ENCODE measurements around the gene ZSWIM6.

ZSWIM6 gene

GRCh38 chr5:61575581-61575980, 243.5 kb downstream of the ZSWIM6 start:
- no peak overlapping the region for H3K4me3 ChIP-seq (ENCODE audit: insufficient read depth, low read depth, low read length, poor library complexity, severe bottlenecking)
- H3K27me3 ChIP-seq (replicated peaks; ENCODE audit: control insufficient read depth, insufficient read depth, low read length, poor library complexity, severe bottlenecking): no peaks in the 10 kb centered on the region
- H3K4me1 ChIP-seq (ENCODE audit: control insufficient read depth, insufficient read depth, low read length, poor library complexity, severe bottlenecking): no peaks in the 10 kb centered on the region
- H3K27ac ChIP-seq (ENCODE audit: insufficient read depth, low read length, poor library complexity, severe bottlenecking): no peak overlapping the region
- no peaks in the 10 kb centered on the region for H3K36me3 ChIP-seq (ENCODE audit: control insufficient read depth, insufficient read depth, low read length)
- no peaks in the 10 kb centered on the region for H3K9me3 ChIP-seq (ENCODE audit: control insufficient read depth, low read length)
- no peak for DNase-seq

DNA sequence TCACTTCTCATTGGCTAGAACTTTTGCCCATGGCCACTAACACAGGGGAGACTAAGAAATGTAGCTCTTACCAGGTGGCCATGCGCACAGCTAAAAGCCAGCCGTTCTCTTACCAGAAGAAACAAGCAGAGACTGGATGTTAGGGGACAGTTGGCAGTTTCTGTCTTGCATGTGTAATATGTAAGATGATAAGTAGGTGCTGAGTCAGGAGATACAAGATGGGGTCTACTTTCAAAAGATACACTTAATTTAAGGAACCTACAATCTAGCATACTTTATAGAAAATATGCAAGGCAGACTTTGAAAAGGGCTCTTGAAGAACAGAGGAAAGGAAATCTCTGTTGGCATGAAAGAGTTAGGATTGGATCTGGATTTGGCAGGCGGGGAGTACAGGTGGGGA, 244.5 kb downstream of the ZSWIM6 start:
- Histone ChIP-seq H3K9me3 (ENCODE audit: control insufficient read depth, low read length) (no peaks in the 10 kb centered on the region), H3K36me3 (ENCODE audit: control insufficient read depth, insufficient read depth, low read length) (no peaks in the 10 kb centered on the region), H3K4me1 (ENCODE audit: control insufficient read depth, insufficient read depth, low read length, poor library complexity, severe bottlenecking) (no peaks in the 10 kb centered on the region), H3K4me3 (ENCODE audit: insufficient read depth, low read depth, low read length, poor library complexity, severe bottlenecking) (no peak overlapping the region), H3K27me3 (replicated peaks; ENCODE audit: control insufficient read depth, insufficient read depth, low read length, poor library complexity, severe bottlenecking) (no peaks in the 10 kb centered on the region), H3K27ac (ENCODE audit: insufficient read depth, low read length, poor library complexity, severe bottlenecking) (no peak overlapping the region)
- DNase-seq: no peak

DNA sequence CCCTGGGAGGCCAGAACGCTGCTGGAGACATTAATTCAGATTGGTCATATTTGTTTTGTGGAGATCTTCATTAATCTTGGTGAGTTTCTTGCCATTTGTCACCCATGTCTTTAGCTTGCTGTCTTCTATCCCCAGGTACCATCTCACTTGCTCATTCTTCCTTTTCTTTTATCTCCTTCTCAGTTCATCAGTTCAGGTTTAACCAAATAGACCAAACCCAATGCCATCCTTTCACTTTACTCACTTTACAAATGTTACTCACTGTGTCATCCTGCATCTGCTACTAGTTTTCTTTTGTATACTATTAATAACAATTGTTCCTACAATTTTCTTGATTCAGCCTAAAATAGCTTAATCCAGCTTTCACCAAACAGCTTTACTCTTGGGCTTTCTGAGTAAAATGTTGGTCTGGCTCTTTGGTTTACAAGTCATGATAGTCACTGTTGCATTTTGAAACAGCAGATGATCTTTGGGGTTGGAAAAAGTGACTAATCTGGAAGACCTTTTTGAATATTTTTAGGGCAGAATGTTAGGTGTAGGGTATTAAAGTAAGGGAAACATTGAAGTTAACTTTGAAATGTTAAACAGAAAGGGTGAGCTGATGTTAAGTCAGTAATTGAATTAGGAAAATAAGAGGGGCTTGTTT, 246.9 kb downstream of the ZSWIM6 start:
- Histone ChIP-seq H3K4me3 (ENCODE audit: insufficient read depth, low read depth, low read length, poor library complexity, severe bottlenecking) (no peak overlapping the region), H3K27me3 (replicated peaks; ENCODE audit: control insufficient read depth, insufficient read depth, low read length, poor library complexity, severe bottlenecking) (no peaks in the 10 kb centered on the region)
- no peak for DNase-seq

DNA sequence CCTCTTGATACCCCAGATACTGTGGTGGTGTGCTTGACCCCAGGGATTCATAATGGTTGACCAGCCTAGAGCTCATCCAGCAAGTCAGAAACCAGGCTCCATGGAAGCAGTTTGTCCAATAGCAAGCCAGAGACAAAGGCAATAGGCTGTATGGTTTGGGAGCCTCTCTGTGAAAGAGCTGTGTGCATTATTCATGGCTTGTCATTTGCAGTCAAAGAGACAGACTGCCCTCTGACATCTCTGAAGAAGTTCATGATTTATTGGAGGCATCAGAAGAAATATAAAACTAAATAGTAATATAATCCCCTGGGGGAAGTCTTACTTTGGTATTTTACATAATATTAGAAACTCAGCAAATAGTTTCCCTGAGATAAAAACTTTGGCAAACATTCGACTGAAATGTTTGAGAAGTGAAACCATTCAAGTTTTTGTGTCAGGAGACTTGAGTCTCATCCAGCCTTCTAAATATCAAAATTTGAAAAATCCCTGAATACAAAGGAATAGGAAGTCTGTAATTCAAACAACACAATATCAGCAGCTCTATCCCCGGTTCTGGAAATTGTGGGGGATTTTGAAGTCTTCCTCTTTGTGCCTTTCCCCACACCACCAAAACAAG, 250.3 kb downstream of the ZSWIM6 start:
- no peaks in the 10 kb centered on the region for H3K27me3 ChIP-seq (replicated peaks; ENCODE audit: control insufficient read depth, insufficient read depth, low read length, poor library complexity, severe bottlenecking)
- H3K36me3 ChIP-seq (ENCODE audit: control insufficient read depth, insufficient read depth, low read length): no peaks in the 10 kb centered on the region
- H3K9me3 ChIP-seq (ENCODE audit: control insufficient read depth, low read length): no peaks in the 10 kb centered on the region
- no peak for DNase-seq
- no peaks in the 10 kb centered on the region for H3K4me1 ChIP-seq (ENCODE audit: control insufficient read depth, insufficient read depth, low read length, poor library complexity, severe bottlenecking)
- H3K27ac ChIP-seq (ENCODE audit: insufficient read depth, low read length, poor library complexity, severe bottlenecking): no peak overlapping the region
- H3K4me3 ChIP-seq (ENCODE audit: insufficient read depth, low read depth, low read length, poor library complexity, severe bottlenecking): no peak overlapping the region

More for the DNA sequence above, 246.9 kb downstream of the ZSWIM6 start:
- Histone ChIP-seq H3K27ac (ENCODE audit: insufficient read depth, low read length, poor library complexity, severe bottlenecking) (no peak overlapping the region), H3K4me1 (ENCODE audit: control insufficient read depth, insufficient read depth, low read length, poor library complexity, severe bottlenecking) (no peaks in the 10 kb centered on the region), H3K36me3 (ENCODE audit: control insufficient read depth, insufficient read depth, low read length) (no peaks in the 10 kb centered on the region), H3K9me3 (ENCODE audit: control insufficient read depth, low read length) (no peaks in the 10 kb centered on the region)

GRCh38 chr5:61582887-61583286, 250.8 kb downstream of the ZSWIM6 start:
- no peaks in the 10 kb centered on the region for H3K27me3 ChIP-seq (replicated peaks; ENCODE audit: control insufficient read depth, insufficient read depth, low read length, poor library complexity, severe bottlenecking)
- no peaks in the 10 kb centered on the region for H3K4me1 ChIP-seq (ENCODE audit: control insufficient read depth, insufficient read depth, low read length, poor library complexity, severe bottlenecking)
- no peak for DNase-seq
- no peaks in the 10 kb centered on the region for H3K36me3 ChIP-seq (ENCODE audit: control insufficient read depth, insufficient read depth, low read length)
- H3K9me3 ChIP-seq (ENCODE audit: control insufficient read depth, low read length): no peaks in the 10 kb centered on the region
- H3K4me3 ChIP-seq (ENCODE audit: insufficient read depth, low read depth, low read length, poor library complexity, severe bottlenecking): no peak overlapping the region
- H3K27ac ChIP-seq (ENCODE audit: insufficient read depth, low read length, poor library complexity, severe bottlenecking): no peak overlapping the region

DNA sequence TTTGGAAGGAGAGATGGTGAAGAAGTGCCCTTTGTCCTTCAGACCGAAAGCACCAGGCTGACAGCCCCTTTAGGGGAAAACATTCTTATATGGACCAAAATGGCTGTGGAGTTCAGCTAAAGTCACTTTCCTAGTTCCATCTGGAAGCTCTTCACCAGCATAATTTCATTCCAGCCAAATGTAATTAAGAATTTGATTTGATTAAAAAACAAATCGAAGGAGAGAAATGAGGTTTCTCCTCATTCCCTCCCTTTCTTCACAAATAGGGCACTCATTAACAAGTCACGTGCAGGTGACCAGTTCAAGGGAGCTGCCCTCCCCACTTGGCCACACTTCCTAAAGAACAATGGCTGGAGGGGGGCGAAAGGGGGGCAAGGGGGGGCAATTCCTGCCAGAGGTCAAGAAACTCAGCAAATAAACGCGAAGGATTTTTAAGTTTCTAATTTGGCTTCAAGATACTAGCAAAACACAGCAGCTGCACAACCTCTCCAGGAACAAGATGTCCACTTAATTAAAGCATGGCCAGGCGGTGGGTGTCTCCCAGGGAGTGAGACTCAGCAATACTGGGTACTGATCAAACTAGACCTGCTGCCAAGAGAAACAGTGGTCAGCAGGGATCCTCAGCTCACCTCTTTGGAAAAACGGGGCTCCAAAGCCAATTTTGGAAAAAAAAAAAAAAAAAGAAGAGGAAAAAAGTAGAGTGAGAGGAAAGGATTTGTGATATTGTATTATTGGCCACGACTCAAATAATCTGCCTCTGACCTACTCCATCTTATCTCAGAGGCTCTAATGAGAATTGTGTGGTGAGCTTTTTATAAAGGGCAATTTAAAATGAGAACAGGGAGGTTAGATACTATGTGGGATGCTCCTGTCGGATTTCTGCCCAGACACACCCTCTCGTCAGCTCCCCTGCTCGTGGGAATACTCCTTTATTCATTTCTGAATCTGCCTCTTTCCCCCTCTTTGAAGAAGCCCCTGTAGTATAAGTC, 254.3 kb downstream of the ZSWIM6 start:
- Histone ChIP-seq H3K27me3 (replicated peaks; ENCODE audit: control insufficient read depth, insufficient read depth, low read length, poor library complexity, severe bottlenecking) (no peaks in the 10 kb centered on the region), H3K4me1 (ENCODE audit: control insufficient read depth, insufficient read depth, low read length, poor library complexity, severe bottlenecking) (no peaks in the 10 kb centered on the region), H3K36me3 (ENCODE audit: control insufficient read depth, insufficient read depth, low read length) (no peaks in the 10 kb centered on the region), H3K27ac (ENCODE audit: insufficient read depth, low read length, poor library complexity, severe bottlenecking) (no peak overlapping the region), H3K9me3 (ENCODE audit: control insufficient read depth, low read length) (no peaks in the 10 kb centered on the region), H3K4me3 (ENCODE audit: insufficient read depth, low read depth, low read length, poor library complexity, severe bottlenecking) (no peak overlapping the region)
- no peak for DNase-seq

DNA sequence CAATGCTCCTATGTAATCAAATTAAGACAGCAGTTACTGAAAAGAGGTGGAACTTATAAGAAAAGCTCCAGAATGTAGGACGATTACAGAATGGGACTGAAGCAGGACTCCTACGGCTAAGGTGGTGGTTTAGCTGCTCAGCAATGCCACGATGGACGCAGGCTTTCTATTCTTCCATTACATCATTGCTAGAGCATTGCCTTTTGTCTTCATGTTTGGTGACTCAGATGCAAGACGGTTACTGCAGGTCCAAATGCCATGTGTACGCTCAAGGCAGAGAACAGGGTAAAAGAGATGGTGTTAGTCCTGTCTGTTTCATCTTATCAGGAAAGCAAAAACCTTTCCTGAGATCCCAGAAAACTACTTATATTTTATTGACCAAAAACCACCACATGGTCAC, 255.1 kb downstream of the ZSWIM6 start:
- no peaks in the 10 kb centered on the region for H3K27me3 ChIP-seq (replicated peaks; ENCODE audit: control insufficient read depth, insufficient read depth, low read length, poor library complexity, severe bottlenecking)
- H3K27ac ChIP-seq (ENCODE audit: insufficient read depth, low read length, poor library complexity, severe bottlenecking): no peak overlapping the region
- no peak for DNase-seq
- H3K9me3 ChIP-seq (ENCODE audit: control insufficient read depth, low read length): no peaks in the 10 kb centered on the region
- no peaks in the 10 kb centered on the region for H3K4me1 ChIP-seq (ENCODE audit: control insufficient read depth, insufficient read depth, low read length, poor library complexity, severe bottlenecking)
- no peaks in the 10 kb centered on the region for H3K36me3 ChIP-seq (ENCODE audit: control insufficient read depth, insufficient read depth, low read length)
- H3K4me3 ChIP-seq (ENCODE audit: insufficient read depth, low read depth, low read length, poor library complexity, severe bottlenecking): no peak overlapping the region

DNA sequence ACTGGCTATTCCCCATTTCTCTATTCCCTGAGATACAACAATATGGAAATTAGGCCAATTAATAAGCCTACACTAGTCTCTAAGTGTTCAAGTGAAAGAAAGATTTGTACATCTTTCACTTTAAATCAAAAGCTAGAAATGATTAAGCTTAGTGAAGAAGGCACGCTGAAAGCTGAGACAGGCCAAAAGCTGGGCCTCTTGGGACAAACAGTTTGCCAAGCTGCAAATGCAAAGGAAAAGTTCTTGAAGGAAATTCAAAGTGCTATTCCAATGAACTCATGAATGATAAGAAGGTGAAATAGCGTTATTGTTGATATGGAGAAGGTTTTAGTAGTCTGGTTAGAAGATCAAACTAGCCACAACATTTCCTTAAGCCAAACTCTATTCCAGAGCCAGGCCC, 256.2 kb downstream of the ZSWIM6 start:
- no peak overlapping the region for H3K4me3 ChIP-seq (ENCODE audit: insufficient read depth, low read depth, low read length, poor library complexity, severe bottlenecking)
- H3K4me1 ChIP-seq (ENCODE audit: control insufficient read depth, insufficient read depth, low read length, poor library complexity, severe bottlenecking): no peaks in the 10 kb centered on the region
- no peak for DNase-seq
- no peaks in the 10 kb centered on the region for H3K27me3 ChIP-seq (replicated peaks; ENCODE audit: control insufficient read depth, insufficient read depth, low read length, poor library complexity, severe bottlenecking)
- H3K36me3 ChIP-seq (ENCODE audit: control insufficient read depth, insufficient read depth, low read length): no peaks in the 10 kb centered on the region
- H3K9me3 ChIP-seq (ENCODE audit: control insufficient read depth, low read length): no peaks in the 10 kb centered on the region
- no peak overlapping the region for H3K27ac ChIP-seq (ENCODE audit: insufficient read depth, low read length, poor library complexity, severe bottlenecking)

GRCh38 chr5:61589946-61590345, 257.9 kb downstream of the ZSWIM6 start:
- no peak overlapping the region for H3K4me3 ChIP-seq (ENCODE audit: insufficient read depth, low read depth, low read length, poor library complexity, severe bottlenecking)
- no peaks in the 10 kb centered on the region for H3K27me3 ChIP-seq (replicated peaks; ENCODE audit: control insufficient read depth, insufficient read depth, low read length, poor library complexity, severe bottlenecking)
- H3K9me3 ChIP-seq (ENCODE audit: control insufficient read depth, low read length): no peaks in the 10 kb centered on the region
- DNase-seq: no peak
- H3K27ac ChIP-seq (ENCODE audit: insufficient read depth, low read length, poor library complexity, severe bottlenecking): no peak overlapping the region
- H3K4me1 ChIP-seq (ENCODE audit: control insufficient read depth, insufficient read depth, low read length, poor library complexity, severe bottlenecking): no peaks in the 10 kb centered on the region
- H3K36me3 ChIP-seq (ENCODE audit: control insufficient read depth, insufficient read depth, low read length): no peaks in the 10 kb centered on the region

DNA sequence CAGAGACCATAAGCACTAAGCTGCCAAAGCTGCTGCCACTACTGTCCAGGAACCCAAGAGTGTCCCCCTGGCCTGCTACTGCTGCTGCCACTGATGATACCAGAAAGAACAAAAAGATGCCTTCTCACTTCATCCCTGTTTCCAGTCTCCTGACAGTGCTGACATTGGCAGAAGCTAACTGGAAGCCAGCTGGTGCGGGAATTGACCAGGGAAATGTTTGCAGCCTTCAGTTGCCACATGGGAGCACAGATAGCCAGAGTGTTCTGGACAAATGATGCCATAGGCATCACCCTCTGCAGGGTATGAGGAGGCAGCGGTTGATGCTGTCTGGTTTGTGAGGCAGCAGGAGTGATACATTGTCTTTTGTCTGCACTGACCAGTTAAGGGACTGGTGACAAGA, 258.4 kb downstream of the ZSWIM6 start:
- Histone ChIP-seq H3K4me3 (ENCODE audit: insufficient read depth, low read depth, low read length, poor library complexity, severe bottlenecking) (no peak overlapping the region), H3K27me3 (replicated peaks; ENCODE audit: control insufficient read depth, insufficient read depth, low read length, poor library complexity, severe bottlenecking) (no peaks in the 10 kb centered on the region), H3K9me3 (ENCODE audit: control insufficient read depth, low read length) (no peaks in the 10 kb centered on the region), H3K27ac (ENCODE audit: insufficient read depth, low read length, poor library complexity, severe bottlenecking) (no peak overlapping the region), H3K4me1 (ENCODE audit: control insufficient read depth, insufficient read depth, low read length, poor library complexity, severe bottlenecking) (no peaks in the 10 kb centered on the region), H3K36me3 (ENCODE audit: control insufficient read depth, insufficient read depth, low read length) (no peaks in the 10 kb centered on the region)
- no peak for DNase-seq
